Measurements from ENCODE around the gene HMCN1.

- TF ChIP-seq CTCF (IDR thresholded peaks at IDR 0.05; ENCODE audit: low read length) (no peak), EZH2 (optimal IDR thresholded peaks at IDR 0.05; ENCODE audit: low read depth, low read length) (no peak), EZH2phosphoT487 (IDR thresholded peaks at IDR 0.05; ENCODE audit: low read length) (no peak)
Measured at GRCh38 chr1:186210258-186210657, 476.1 kb downstream of the HMCN1 start.
